ENCODE data around the gene ZKSCAN7.
"Not testable (repeated sequence)": the region's sequence is repeated elsewhere in the genome, so short reads cannot be mapped to it uniquely, and the experiment has no call there.

Gene ZKSCAN7

GRCh38 chr3:44578924-44579515, 24.0 kb downstream of the ZKSCAN7 start:
- POLR2A ChIA-PET; H3K9me3 ChIP-seq (ENCODE audit: control insufficient read depth, insufficient read depth, low read depth, low read length); H3K36me3 ChIP-seq (ENCODE audit: control insufficient read depth in 2 of 2, insufficient read depth in 1 of 2, low read length in 2 of 2); H3K4me1 ChIP-seq (ENCODE audit: control insufficient read depth, insufficient read depth, low read length); CTCF ChIA-PET; H3K27ac ChIP-seq (ENCODE audit: extremely low read depth, low read depth, low read length); H3K4me3 ChIP-seq (ENCODE audit: low read depth, low read length): not testable (repeated sequence)

- CTCF ChIA-PET; H3K36me3 ChIP-seq (ENCODE audit: control insufficient read depth in 2 of 2, insufficient read depth in 1 of 2, low read length in 2 of 2); H3K4me1 ChIP-seq (ENCODE audit: control insufficient read depth, insufficient read depth, low read length); H3K27ac ChIP-seq (ENCODE audit: extremely low read depth, low read depth, low read length); H3K4me3 ChIP-seq (ENCODE audit: low read depth, low read length); POLR2A ChIA-PET; H3K9me3 ChIP-seq (ENCODE audit: control insufficient read depth, insufficient read depth, low read depth, low read length): not testable (repeated sequence)
These were observed 24.8 kb downstream of the ZKSCAN7 start for GRCh38 chr3:44579749-44580148.

- H3K4me3 ChIP-seq (ENCODE audit: low read depth, low read length); H3K9me3 ChIP-seq (ENCODE audit: control insufficient read depth, insufficient read depth, low read depth, low read length); H3K27ac ChIP-seq (ENCODE audit: extremely low read depth, low read depth, low read length); H3K36me3 ChIP-seq (ENCODE audit: control insufficient read depth in 2 of 2, insufficient read depth in 1 of 2, low read length in 2 of 2); H3K4me1 ChIP-seq (ENCODE audit: control insufficient read depth, insufficient read depth, low read length); CTCF ChIA-PET; POLR2A ChIA-PET: not testable (repeated sequence)
These were observed 26.0 kb downstream of the ZKSCAN7 start for GRCh38 chr3:44580971-44581370.

- TF ChIP-seq ZNF221 (tag by site-specific recombination; IDR thresholded peaks at IDR 0.05; ENCODE audit: borderline replicate concordance) (no peak), KLF10 (tag by site-specific recombination; IDR thresholded peaks at IDR 0.05) (no peak), ZBTB48 (tag by site-specific recombination; IDR thresholded peaks at IDR 0.05) (no peak), PRDM6 (tag by site-specific recombination; IDR thresholded peaks at IDR 0.05) (no peak), ZNF585B (tag by site-specific recombination; IDR thresholded peaks at IDR 0.05) (no peak), ZNF548 (tag by site-specific recombination; IDR thresholded peaks at IDR 0.05) (no peak), SETDB1 (IDR thresholded peaks at IDR 0.05; ENCODE audit: insufficient read length, low read length) (no peak), ZNF626 (tag by site-specific recombination; IDR thresholded peaks at IDR 0.05) (no peak), ZNF621 (tag by site-specific recombination; IDR thresholded peaks at IDR 0.05) (no peak), ZSCAN23 (tag by site-specific recombination; IDR thresholded peaks at IDR 0.05) (no peak), ZBTB21 (tag by site-specific recombination; IDR thresholded peaks at IDR 0.05) (no peak), HOXC10 (CRISPR knock-in tag; IDR thresholded peaks at IDR 0.05) (no peak), ZNF433 (tag by site-specific recombination; IDR thresholded peaks at IDR 0.05; ENCODE audit: low read depth) (no peak), ZNF664 (tag by site-specific recombination; IDR thresholded peaks at IDR 0.05) (no peak), SALL2 (tag by site-specific recombination; IDR thresholded peaks at IDR 0.05; ENCODE audit: borderline replicate concordance) (no peak), MZF1 (tag by site-specific recombination; IDR thresholded peaks at IDR 0.05; ENCODE audit: borderline replicate concordance) (no peak), ELK4 (IDR thresholded peaks at IDR 0.05; ENCODE audit: borderline replicate concordance, low read depth, low read length) (no peak), ZNF704 (tag by site-specific recombination; IDR thresholded peaks at IDR 0.05) (no peak)
- Histone ChIP-seq H3K27ac (ENCODE audit: extremely low read depth, low read depth, low read length) (no peak within 1 kb of the TSS), H3K4me3 (ENCODE audit: low read depth, low read length) (peak within 1 kb of the TSS; percentile 41), H3K9me3 (ENCODE audit: control insufficient read depth, insufficient read depth, low read depth, low read length) (no peaks in the 10 kb centered on the region), H3K4me1 (ENCODE audit: control insufficient read depth, insufficient read depth, low read length) (no peaks in the 10 kb centered on the region), H3K36me3 (ENCODE audit: control insufficient read depth in 2 of 2, insufficient read depth in 1 of 2, low read length in 2 of 2) (no peaks in the 10 kb centered on the region)
- ChIA-PET CTCF (no interaction called here), POLR2A (no interaction called here)
These were observed 29.9 kb downstream of the ZKSCAN7 start, which contains the start of gene ZNF660 for GRCh38 chr3:44584646-44585501. ZNF660 (plus strand) TSS chr3:44584964; CDS start chr3:44594194, 9,230 bp downstream.

Data from HEK293 (cell line).